CD4-positive, alpha-beta T cell (primary cell): ENCODE data around the gene SYT13. TPM values are rescaled to one million over a fixed set of nuclear protein-coding genes. Genes with fewer than 3 reads are reported as not detected.

Experiments
- ATAC-seq: fragments of 200-7000 bp; cut with Tn5 transposase; one replicate; pipeline ENCODE4 v1.10.0; 2022; ENCODE audit warnings: mild to moderate bottlenecking; ENCODE audit not compliant: poor library complexity
- CTCF ChIA-PET: fragments of 350-600 bp; sonication (Branson Sonifier 250); formaldehyde crosslinking; loops from one replicate; lab custom pipeline; 2021; ENCODE audit warnings: antibody characterized with exemption, inconsistent platforms; lab: Charles Lee
- POLR2A ChIA-PET: fragments of 350-600 bp; sonication (Branson Sonifier 250); formaldehyde crosslinking; loops from one replicate; lab custom pipeline; 2021; ENCODE audit warnings: antibody characterized with exemption, inconsistent platforms; lab: Charles Lee
- DNase-seq, 14 experiments: peaks; one replicate each; pipeline ENCODE4 v3.0.0-alpha.2; 2013 to 2020; ENCODE audit warnings: mixed read lengths in 2 of 14
- H3K27ac ChIP-seq, 2 donors: one replicate each; pipeline versions ENCODE4 v1.5.1 to v1.7.0; 2013; ENCODE audit warnings: low read length in 2 of 2, low read depth in 1 of 2, mild to moderate bottlenecking in 1 of 2
- H3K27me3 ChIP-seq, 2 experiments: 1 replicate in 1 of 2; 2 replicates in 1 of 2; pipeline versions ENCODE4 v1.6.1 to v1.7.0; 2013; ENCODE audit warnings: low read length in 2 of 2, control low read depth in 1 of 2, mild to moderate bottlenecking in 1 of 2, moderate library complexity in 1 of 2; ENCODE audit not compliant: insufficient read depth in 2 of 2, control insufficient read depth in 1 of 2
- H3K36me3 ChIP-seq: one replicate; pipeline ENCODE4 v1.6.1; 2013; ENCODE audit warnings: low read length, control low read depth; ENCODE audit not compliant: insufficient read depth
- H3K4me1 ChIP-seq: one replicate; pipeline ENCODE4 v1.6.1; 2013; ENCODE audit warnings: low read length, control low read depth; ENCODE audit not compliant: insufficient read depth
- H3K4me3 ChIP-seq: one replicate; pipeline ENCODE4 v1.5.1; 2013; ENCODE audit warnings: mild to moderate bottlenecking, low read length, moderate library complexity
- H3K9me3 ChIP-seq, 2 experiments: 1 replicate in 1 of 2; 2 replicates in 1 of 2; pipeline versions ENCODE4 v1.6.1 to v1.7.0; 2013; ENCODE audit warnings: low read length in 2 of 2, mild to moderate bottlenecking in 2 of 2, control low read depth in 1 of 2, moderate library complexity in 1 of 2; ENCODE audit not compliant: control insufficient read depth in 1 of 2, insufficient read depth in 1 of 2
- H3K27ac Mint-ChIP-seq: one replicate; pipeline ENCODE4 v1.8.0; 2020; ENCODE audit warnings: mixed read lengths
- H3K27me3 Mint-ChIP-seq: one replicate; pipeline ENCODE4 v1.8.0; 2021; ENCODE audit warnings: mixed read lengths
- H3K36me3 Mint-ChIP-seq: one replicate; pipeline ENCODE4 v1.8.0; 2021; ENCODE audit warnings: low read depth, mixed read lengths
- H3K4me1 Mint-ChIP-seq: one replicate; pipeline ENCODE4 v1.8.0; 2021; ENCODE audit warnings: low read depth, mixed read lengths
- H3K4me3 Mint-ChIP-seq: one replicate; pipeline ENCODE4 v1.8.0; 2020; ENCODE audit warnings: mild to moderate bottlenecking, mixed read lengths
- H3K9me3 Mint-ChIP-seq: one replicate; pipeline ENCODE4 v1.8.0; 2020; ENCODE audit warnings: mixed read lengths
- intact Hi-C, 2 experiments: fragments of 100-400 bp; cut with DNase I in 1 of 2; cut with micrococcal nuclease in 1 of 2; formaldehyde crosslinking; loops; one replicate each; pipeline versions ENCODE4 v1.15.1 to v1.9.0; 2023 to 2025; cut with DNase I, micrococcal nuclease
- total RNA-seq, 174 experiments: library from RNA in 2 of 174; stranded (reverse) in 2 of 174; gene quantifications; one replicate each; pipeline ENCODE4 v1.2.3 and lab custom pipeline; 2021 to 2026
- TF ChIP-seq, protein P1 (sequence below): fragments of 200-600 bp; IDR thresholded peaks from one replicate; pipeline ENCODE4 v1.8.0; 2022; ENCODE audit warnings: antibody characterized with exemption, mild to moderate bottlenecking

The SYT13 gene
- total RNA-seq, 2 experiments from 2014 or later, result not detected

- H3K4me3 Mint-ChIP-seq, result no peak overlapping the region
- Histone ChIP-seq H3K27ac (no peak overlapping the region), H3K4me3 (no peak overlapping the region), H3K9me3 (peaks cover 0 to 11% of the 10 kb centered on the region in 2 experiments), H3K36me3 (no peaks in the 10 kb centered on the region), H3K4me1 (no peaks in the 10 kb centered on the region), H3K27me3 (peaks cover 14 to 38% of the 10 kb centered on the region in 2 experiments)
- H3K9me3 Mint-ChIP-seq, result no peaks in the 10 kb centered on the region
- TF ChIP-seq, protein P1, sequence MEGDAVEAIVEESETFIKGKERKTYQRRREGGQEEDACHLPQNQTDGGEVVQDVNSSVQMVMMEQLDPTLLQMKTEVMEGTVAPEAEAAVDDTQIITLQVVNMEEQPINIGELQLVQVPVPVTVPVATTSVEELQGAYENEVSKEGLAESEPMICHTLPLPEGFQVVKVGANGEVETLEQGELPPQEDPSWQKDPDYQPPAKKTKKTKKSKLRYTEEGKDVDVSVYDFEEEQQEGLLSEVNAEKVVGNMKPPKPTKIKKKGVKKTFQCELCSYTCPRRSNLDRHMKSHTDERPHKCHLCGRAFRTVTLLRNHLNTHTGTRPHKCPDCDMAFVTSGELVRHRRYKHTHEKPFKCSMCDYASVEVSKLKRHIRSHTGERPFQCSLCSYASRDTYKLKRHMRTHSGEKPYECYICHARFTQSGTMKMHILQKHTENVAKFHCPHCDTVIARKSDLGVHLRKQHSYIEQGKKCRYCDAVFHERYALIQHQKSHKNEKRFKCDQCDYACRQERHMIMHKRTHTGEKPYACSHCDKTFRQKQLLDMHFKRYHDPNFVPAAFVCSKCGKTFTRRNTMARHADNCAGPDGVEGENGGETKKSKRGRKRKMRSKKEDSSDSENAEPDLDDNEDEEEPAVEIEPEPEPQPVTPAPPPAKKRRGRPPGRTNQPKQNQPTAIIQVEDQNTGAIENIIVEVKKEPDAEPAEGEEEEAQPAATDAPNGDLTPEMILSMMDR, result no peak
- intact Hi-C loops, result no loop called here
- DNase-seq (no peak), ATAC-seq (no peak)
- CTCF ChIA-PET, result no interaction called here
- no peaks in the 10 kb centered on the region for H3K4me1 Mint-ChIP-seq
- H3K27ac Mint-ChIP-seq, result no peak overlapping the region
- H3K36me3 Mint-ChIP-seq, result no peaks in the 10 kb centered on the region
- POLR2A ChIA-PET, result no interaction called here
- H3K27me3 Mint-ChIP-seq, result peaks cover 86% of the 10 kb centered on the region
Observed at GRCh38 chr11:45267652-45268299, 18.4 kb downstream of the SYT13 start.

DNA sequence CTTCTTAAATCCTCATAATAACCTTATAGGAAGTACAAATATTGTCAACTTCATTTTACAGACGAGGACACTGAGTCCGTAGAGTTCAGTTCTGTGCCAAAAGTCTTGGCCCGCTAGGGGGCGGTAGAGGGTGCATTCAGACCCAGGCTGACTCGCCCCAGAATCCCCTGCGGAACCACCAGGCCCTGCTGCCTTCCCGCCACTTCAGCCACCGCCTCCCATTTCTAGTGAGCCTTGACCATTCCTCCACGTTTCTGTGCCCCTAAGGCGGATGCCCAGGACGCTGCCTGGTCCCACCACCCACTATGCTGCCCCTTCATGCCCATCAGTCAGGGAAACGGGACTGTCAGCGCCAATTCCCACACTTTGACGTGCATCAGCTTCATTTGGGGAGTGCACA, 19.1 kb downstream of the SYT13 start:
- peak in 3 of 14 experiments; percentile 5 to 11 (median 11) for DNase-seq
- Mint-ChIP-seq H3K27me3 (peaks cover 82% of the 10 kb centered on the region), H3K36me3 (no peaks in the 10 kb centered on the region), H3K9me3 (no peaks in the 10 kb centered on the region), H3K4me3 (no peak overlapping the region), H3K27ac (no peak overlapping the region), H3K4me1 (no peaks in the 10 kb centered on the region)
- peaks cover 15 to 38% of the 10 kb centered on the region in 2 experiments for H3K27me3 ChIP-seq
- H3K4me3 ChIP-seq, result no peak overlapping the region
- no peaks in the 10 kb centered on the region for H3K36me3 ChIP-seq
- no peak overlapping the region for H3K27ac ChIP-seq
- ChIA-PET POLR2A (no interaction called here), CTCF (no interaction called here)
- H3K4me1 ChIP-seq, result no peaks in the 10 kb centered on the region
- peaks cover 0 to 11% of the 10 kb centered on the region in 2 experiments for H3K9me3 ChIP-seq
- intact Hi-C loops, result no loop called here
- ATAC-seq, result no peak
- TF ChIP-seq, protein P1, result no peak

DNA sequence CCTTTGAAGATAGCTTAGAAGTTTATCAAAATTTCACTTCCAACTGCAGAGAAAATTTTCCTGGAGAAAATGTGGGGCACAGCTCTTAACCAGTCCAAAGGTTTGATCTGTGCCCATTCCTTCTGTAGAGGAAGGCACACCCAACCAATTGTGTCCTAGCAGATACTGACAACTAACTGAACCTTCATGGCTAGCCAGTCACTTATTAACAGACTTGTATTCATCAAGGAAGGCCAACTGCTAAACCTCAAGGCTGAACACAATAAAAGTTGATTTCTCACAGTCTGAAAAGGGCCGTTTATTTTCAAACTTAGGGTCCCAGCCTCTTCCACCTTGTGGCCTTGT, 19.5 kb downstream of the SYT13 start:
- Histone ChIP-seq H3K36me3 (no peaks in the 10 kb centered on the region), H3K4me3 (no peak overlapping the region), H3K27ac (no peak overlapping the region), H3K27me3 (peaks cover 15 to 38% of the 10 kb centered on the region in 2 experiments), H3K4me1 (no peaks in the 10 kb centered on the region), H3K9me3 (peaks cover 0 to 11% of the 10 kb centered on the region in 2 experiments)
- ATAC-seq (no peak), DNase-seq (no peak)
- H3K36me3 Mint-ChIP-seq, result no peaks in the 10 kb centered on the region
- CTCF ChIA-PET, result no interaction called here
- H3K9me3 Mint-ChIP-seq, result no peaks in the 10 kb centered on the region
- H3K27me3 Mint-ChIP-seq, result peaks cover 81% of the 10 kb centered on the region
- POLR2A ChIA-PET, result no interaction called here
- H3K4me1 Mint-ChIP-seq, result no peaks in the 10 kb centered on the region
- H3K4me3 Mint-ChIP-seq, result no peak overlapping the region
- no peak overlapping the region for H3K27ac Mint-ChIP-seq
- TF ChIP-seq, protein P1, result no peak
- intact Hi-C loops, result no loop called here
